Right cardiac atrium (tissue), 5 donors: ENCODE results near the gene TRIM47. TPM values are rescaled to one million over a fixed set of nuclear protein-coding genes. Genes with fewer than 3 reads are reported as not detected.

Experiments
- ATAC-seq, 2 donors: fragments of 200-7000 bp; cut with Tn5 transposase; one replicate each; pipeline versions ENCODE4 v1.8.0 to v1.9.1; 2020; ENCODE audit warnings: moderate library complexity in 2 of 2, mild to moderate bottlenecking in 1 of 2
- DNase-seq, 3 donors: peaks; one replicate each; pipeline ENCODE4 v3.0.0-alpha.2; 2020
- H3K27ac ChIP-seq: one replicate; pipeline ENCODE4 v1.5.1; 2013; ENCODE audit warnings: mild to moderate bottlenecking, low read length, control low read depth, moderate library complexity
- H3K27me3 ChIP-seq: one replicate; pipeline ENCODE4 v1.6.1; 2013; ENCODE audit not compliant: control insufficient read depth, insufficient read depth
- H3K4me1 ChIP-seq: one replicate; pipeline ENCODE4 v1.6.1; 2013; ENCODE audit warnings: low read length; ENCODE audit not compliant: control insufficient read depth, insufficient read depth
- H3K4me3 ChIP-seq: one replicate; pipeline ENCODE4 v1.5.1; 2013; ENCODE audit warnings: low read length, control low read depth
- H3K9me3 ChIP-seq: one replicate; pipeline ENCODE4 v1.6.1; 2013; ENCODE audit warnings: low read length; ENCODE audit not compliant: control insufficient read depth
- WGBS: extraction: QIAGEN DNeasy Blood & Tissue Kit; methylation state at CpG from one replicate; pipeline ENCODE4 v1.1.7; 2013; 5-methylcytosine and 5-hydroxymethylcytosine counted together
- intact Hi-C, 4 donors: fragments of 100-400 bp; cut with DNase I; formaldehyde crosslinking; loops; one replicate each; pipeline versions ENCODE4 v1.11.0 to v1.14.0; 2022 to 2023
- long read RNA-seq, 4 donors: library from polyadenylated mRNA; unstranded; transcript quantifications; one replicate each; pipeline ENCODE4 v2.0.0, GENCODE V29; 2020 to 2021
- polyA plus RNA-seq: library from polyadenylated mRNA; stranded (reverse); fragments of 200-250 nt; gene quantifications from one replicate; pipeline ENCODE4 v1.2.3, GENCODE V29; 2013
- total RNA-seq, 4 donors: library from RNA; stranded (reverse); fragmentation: NEBNext Ultra II Directional; extraction: Animal tissue kit (Norgen Biotek cat#: 25700); gene quantifications; one replicate each; pipeline ENCODE4 v1.2.1, GENCODE V29; 2021
- donor health status: healthy with polysubstance abuse.
- donor health status: DM: no; HTN: yes; CAD: no.
- donor health status: DM: no; HTN: no; CAD: no.
- donor health status: DM: no; HTN: yes; CAD: no; lungs with severe emphysema.
- donor health status: DM: yes; HTN: yes; CAD: no.

Gene TRIM47, protein sequence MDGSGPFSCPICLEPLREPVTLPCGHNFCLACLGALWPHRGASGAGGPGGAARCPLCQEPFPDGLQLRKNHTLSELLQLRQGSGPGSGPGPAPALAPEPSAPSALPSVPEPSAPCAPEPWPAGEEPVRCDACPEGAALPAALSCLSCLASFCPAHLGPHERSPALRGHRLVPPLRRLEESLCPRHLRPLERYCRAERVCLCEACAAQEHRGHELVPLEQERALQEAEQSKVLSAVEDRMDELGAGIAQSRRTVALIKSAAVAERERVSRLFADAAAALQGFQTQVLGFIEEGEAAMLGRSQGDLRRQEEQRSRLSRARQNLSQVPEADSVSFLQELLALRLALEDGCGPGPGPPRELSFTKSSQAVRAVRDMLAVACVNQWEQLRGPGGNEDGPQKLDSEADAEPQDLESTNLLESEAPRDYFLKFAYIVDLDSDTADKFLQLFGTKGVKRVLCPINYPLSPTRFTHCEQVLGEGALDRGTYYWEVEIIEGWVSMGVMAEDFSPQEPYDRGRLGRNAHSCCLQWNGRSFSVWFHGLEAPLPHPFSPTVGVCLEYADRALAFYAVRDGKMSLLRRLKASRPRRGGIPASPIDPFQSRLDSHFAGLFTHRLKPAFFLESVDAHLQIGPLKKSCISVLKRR
- total RNA-seq: 10 to 100 TPM; 24.1 to 25.9 (median 25.3) TPM
- polyA plus RNA-seq: 19.2 TPM
- long read RNA-seq, donor 1, transcript TRIM47-201 (6 exons, 2,266 nt): major isoform, 69 of 94 reads
- long read RNA-seq, donor 1, transcript TRIM47-204 (6 exons, 1,907 nt): minor isoform, 13 of 94 reads
- long read RNA-seq, donor 1, partial matches to known transcripts: 7 of 94 reads
- long read RNA-seq, donor 1, other reads (novel, unspliced or antisense): 5 of 94 reads
- long read RNA-seq, donor 2, transcript TRIM47-201 (6 exons, 2,266 nt): major isoform, 35 of 49 reads
- long read RNA-seq, donor 2, partial matches to known transcripts: 2 of 49 reads
- long read RNA-seq, donor 2, other reads (novel, unspliced or antisense): 9 of 49 reads
- long read RNA-seq, donor 3, transcript TRIM47-204 (6 exons, 1,907 nt): minor isoform, 11 of 38 reads
- long read RNA-seq, donor 3, transcript TRIM47-201 (6 exons, 2,266 nt): major isoform, 21 of 38 reads
- long read RNA-seq, donor 3, partial matches to known transcripts: 3 of 38 reads
- long read RNA-seq, donor 3, other reads (novel, unspliced or antisense): 3 of 38 reads
- long read RNA-seq, donor 4, transcript TRIM47-201 (6 exons, 2,266 nt): major isoform, 20 of 27 reads
- long read RNA-seq, donor 4, partial matches to known transcripts: 2 of 27 reads
- long read RNA-seq, donor 4, other reads (novel, unspliced or antisense): 3 of 27 reads

DNA sequence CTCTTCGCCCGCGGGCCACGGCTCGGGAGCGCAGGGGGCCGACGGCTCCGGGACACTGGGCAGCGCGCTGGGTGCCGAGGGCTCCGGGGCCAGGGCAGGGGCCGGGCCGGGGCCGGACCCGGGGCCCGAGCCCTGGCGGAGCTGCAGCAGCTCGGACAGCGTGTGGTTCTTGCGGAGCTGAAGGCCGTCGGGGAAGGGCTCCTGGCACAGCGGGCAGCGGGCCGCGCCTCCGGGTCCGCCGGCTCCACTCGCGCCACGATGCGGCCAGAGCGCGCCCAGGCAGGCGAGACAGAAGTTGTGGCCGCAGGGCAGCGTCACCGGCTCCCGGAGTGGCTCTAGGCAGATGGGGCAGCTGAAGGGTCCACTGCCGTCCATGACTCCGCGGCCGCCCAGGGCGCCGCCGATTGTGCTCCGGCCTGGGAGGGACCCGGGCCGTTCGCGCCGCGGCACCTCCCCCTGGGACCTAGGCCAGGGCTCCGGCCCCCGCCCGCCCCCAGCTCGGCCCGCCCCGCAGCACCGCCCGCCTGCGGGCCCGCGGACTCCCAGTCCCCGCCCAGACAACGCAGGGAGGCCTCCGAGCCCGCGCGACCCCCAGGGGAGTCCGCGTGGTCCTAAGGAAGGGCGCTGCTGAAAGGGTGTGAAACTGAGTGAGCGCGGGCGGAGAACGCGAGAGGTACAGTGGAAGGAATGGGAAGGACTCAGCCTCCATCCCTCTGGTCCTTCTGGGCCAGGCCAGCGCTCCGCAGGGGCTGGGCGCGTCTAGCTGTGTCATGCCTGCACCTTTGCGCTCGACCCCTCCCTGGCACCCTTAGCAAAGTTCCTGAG is at the start of gene TRIM47:
TRIM47 (minus strand) TSS at position 408 of the 825 bp plus-strand sequence; CDS start at position 375, 33 bp downstream.
- Histone ChIP-seq H3K9me3 (no peaks in the 10 kb centered on the region), H3K27me3 (no peaks in the 10 kb centered on the region), H3K4me3 (peak within 1 kb of the TSS; percentile 66), H3K4me1 (peaks cover 16% of the 10 kb centered on the region), H3K27ac (peak within 1 kb of the TSS; percentile 91)
- intact Hi-C loops: no loop called here
- peak; percentile 83 to 93 (median 91) for DNase-seq
- ATAC-seq: peak; percentile 61 to 69
- WGBS: 2% methylated on average over 86 of the region's 87 CpGs

DNA sequence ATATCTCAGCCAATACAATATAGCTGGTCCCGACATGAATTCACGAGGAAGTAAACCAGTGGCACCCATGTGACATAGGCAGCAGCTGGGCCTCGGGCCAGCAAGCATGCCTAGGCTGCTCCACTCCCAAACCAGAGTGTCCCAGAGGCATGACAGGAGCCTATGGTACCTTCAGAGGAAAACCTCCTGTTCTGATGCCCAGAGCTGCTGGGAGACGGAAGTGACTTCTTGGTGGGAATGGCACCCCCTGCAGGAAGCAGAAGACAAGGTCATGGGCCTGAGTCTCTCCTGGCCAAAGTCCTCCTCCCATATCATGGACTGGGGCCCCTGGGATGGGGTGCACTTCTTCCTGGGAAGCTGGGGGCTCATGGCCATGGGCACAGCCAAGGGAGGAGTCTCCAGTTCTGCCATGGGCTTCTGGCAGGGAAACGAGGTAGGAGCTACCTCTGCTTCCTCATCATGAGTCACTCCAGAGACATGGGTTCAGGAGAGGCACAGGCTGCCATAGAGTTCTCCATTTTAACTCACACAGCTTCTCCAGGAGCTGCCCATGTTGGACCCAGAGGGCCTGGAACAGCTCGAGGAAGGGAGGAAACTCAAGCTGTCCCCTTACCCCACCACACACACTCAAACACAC is 49.0 kb upstream of the TRIM47 start:
- ATAC-seq (peak in 1 of 2 donors; percentile 24), DNase-seq (peak in 2 of 3 donors; percentile 1 to 47)
- Histone ChIP-seq H3K4me3 (no peak overlapping the region), H3K4me1 (peaks cover 2% of the 10 kb centered on the region), H3K27me3 (no peaks in the 10 kb centered on the region), H3K9me3 (no peaks in the 10 kb centered on the region), H3K27ac (no peak overlapping the region)
- intact Hi-C loops: no loop called here
- WGBS: 64% methylated on average over 6 of the region's 6 CpGs

DNA sequence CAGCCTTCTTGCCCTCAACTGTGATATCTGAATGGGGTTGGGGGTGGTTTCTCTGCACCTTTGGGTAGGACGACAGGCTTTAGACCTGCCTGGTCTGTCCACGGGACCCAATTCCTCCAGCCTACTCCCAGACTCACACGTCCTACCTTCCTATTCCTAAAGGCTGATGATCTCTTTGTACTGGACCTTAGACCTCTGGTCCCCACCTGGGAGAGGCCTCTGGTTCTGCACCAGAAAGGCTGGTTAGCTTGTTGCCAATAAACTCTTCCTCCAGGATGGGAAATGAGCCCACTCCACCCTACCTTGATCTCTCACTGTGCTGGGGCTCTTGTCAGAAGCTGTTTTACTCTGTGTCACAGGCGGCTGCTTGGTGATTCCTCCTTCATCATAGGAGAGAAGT is 48.1 kb upstream of the TRIM47 start:
- Histone ChIP-seq H3K4me1 (peaks cover 3% of the 10 kb centered on the region), H3K9me3 (no peaks in the 10 kb centered on the region), H3K27ac (no peak overlapping the region), H3K4me3 (no peak overlapping the region), H3K27me3 (no peaks in the 10 kb centered on the region)
- intact Hi-C loops: no loop called here
- 95% methylated on average over 4 of the region's 4 CpGs for WGBS
- no peak for ATAC-seq
- no peak for DNase-seq

DNA sequence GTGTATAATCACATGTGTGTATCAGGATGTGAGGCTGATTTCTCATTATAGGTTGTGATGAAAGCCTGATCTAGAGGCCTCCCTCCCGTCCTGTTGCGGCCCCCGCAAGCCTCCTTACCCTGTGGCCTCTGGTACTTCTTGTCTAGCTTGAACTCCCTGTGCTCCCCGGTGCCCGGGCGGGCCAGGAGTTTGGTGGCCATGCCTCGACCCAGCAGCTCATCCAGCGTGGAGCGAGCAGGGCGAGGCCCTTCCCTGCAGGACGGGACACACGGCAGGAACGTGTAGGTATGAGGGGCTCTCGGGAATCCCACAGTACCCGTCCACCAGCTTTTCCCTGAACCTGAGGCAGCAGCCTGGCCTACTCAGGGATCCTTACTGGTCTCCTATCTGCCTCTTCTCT is 47.5 kb upstream of the TRIM47 start:
- WGBS: 96% methylated on average over 15 of the region's 15 CpGs
- DNase-seq (peak in 1 of 3 donors; percentile 7), ATAC-seq (no peak)
- H3K4me3 ChIP-seq: no peak overlapping the region
- intact Hi-C loops: no loop called here
- H3K27me3 ChIP-seq: no peaks in the 10 kb centered on the region
- no peak overlapping the region for H3K27ac ChIP-seq
- H3K4me1 ChIP-seq: peaks cover 3% of the 10 kb centered on the region
- H3K9me3 ChIP-seq: no peaks in the 10 kb centered on the region

DNA sequence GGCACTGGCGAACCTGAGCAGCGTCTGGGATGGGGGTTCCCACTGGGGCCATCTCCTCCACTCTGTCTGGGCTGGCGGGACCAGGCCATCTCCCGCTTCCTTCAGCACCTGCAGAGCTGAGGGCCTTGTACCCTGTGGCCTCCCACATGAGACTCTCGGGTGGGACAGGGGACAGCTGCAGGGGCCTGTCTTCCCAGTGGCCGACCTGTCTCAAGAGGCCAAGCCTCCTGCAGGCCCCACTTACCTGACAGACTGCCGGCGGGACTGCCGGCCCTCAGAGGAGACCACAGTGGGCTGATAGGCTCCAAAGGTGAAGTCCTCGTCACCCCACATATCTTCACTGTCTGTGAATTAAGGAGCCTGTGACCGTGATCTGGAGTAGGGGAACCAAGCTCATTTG is 46.7 kb upstream of the TRIM47 start:
- no peak overlapping the region for H3K27ac ChIP-seq
- no peaks in the 10 kb centered on the region for H3K27me3 ChIP-seq
- no peak overlapping the region for H3K4me3 ChIP-seq
- 95% methylated on average over 11 of the region's 11 CpGs for WGBS
- DNase-seq (peak in 1 of 3 donors; percentile 7), ATAC-seq (no peak)
- intact Hi-C loops: no loop called here
- H3K4me1 ChIP-seq: peaks cover 3% of the 10 kb centered on the region
- H3K9me3 ChIP-seq: no peaks in the 10 kb centered on the region

DNA sequence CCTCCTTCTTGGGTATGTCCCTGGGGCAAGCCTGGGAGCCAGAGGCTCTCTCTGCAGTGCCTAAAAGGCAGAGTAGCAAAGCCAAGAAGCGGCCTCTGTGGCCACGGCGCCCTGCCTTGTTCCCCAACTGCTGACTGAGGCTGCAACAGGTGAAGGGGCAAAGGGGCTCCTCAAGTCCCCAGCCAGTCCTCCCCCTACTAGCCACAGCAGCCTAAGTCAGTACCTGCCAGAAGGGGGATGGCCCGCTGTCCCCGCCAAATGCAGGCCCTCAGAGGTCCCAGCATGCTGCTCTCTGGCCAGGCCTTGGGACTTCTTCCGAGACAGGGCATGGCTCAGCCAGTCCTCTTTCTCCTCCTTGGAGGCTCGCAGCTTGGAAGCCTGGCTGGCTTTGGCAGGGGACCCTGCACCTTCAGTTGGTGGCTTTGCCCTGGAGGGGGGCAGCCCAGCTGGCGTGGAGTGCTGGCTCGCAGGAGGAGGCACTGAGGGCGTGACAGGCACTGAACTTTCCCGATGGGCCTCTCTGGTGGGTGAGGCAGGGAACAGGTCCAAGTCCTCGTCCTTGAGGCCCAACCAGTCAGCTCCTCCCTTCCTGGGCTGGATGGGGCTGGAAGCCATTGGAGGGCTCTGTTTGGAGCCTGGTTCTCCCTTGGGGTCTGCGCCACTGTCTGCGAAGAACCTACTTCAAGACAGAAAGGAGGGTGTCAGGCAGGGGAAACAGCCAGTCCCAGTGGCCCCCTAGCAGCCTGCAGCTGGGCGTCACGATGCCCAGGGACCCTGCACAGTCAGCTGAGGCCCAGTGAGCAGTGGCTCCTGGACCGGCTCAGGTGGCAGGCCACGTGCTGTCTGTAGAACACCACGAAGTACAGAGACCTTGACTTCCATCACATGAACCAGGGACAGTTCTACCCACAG is 44.8 kb upstream of the TRIM47 start:
- ATAC-seq: no peak

DNA sequence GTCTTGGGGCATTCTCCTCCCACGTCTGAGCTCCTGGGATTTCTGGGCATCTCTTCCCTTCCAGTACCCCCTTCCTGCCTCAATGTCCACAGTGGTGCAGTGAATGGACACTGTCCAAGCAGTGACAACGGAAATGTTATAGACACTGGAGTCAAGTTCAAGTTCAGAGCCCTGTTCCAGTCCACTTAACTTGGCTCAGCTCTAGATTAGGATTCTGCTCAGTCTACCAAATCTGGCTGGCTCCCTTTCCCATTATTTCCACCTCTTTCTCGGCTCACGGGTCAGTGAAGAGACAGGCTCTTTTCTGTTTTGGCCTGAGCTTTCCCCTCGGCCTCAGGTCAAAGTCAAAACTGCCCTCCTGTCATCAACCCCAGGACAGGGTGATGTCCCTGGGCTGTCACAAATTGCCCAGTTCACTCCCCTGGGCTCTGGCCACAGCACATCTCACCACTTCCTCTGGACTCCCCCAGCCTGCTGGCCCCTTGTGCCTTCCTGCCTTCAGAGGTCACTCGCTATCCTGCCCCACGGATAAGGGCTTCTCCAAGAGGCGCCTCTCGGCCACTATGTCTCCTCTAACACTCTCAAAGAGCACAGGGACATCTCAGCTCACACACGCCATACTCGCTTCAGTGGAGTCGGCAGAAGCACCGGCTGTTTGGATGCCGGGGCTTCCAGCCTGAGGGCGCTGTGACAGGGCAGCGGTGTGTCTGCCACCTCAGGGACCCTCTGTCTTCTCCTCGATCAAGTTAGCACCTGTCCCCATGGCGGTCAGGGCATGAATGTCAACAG is 44.0 kb upstream of the TRIM47 start:
- Histone ChIP-seq H3K9me3 (no peaks in the 10 kb centered on the region), H3K27me3 (no peaks in the 10 kb centered on the region), H3K27ac (no peak overlapping the region), H3K4me1 (peaks cover 3% of the 10 kb centered on the region), H3K4me3 (no peak overlapping the region)
- 61% methylated on average over 18 of the region's 18 CpGs for WGBS
- DNase-seq: peak in 1 of 3 donors; percentile 16
- peak; percentile 38 to 42 for ATAC-seq
- intact Hi-C loops: no loop called here

More for the DNA sequence above, 44.8 kb upstream of the TRIM47 start:
- Histone ChIP-seq H3K27ac (no peak overlapping the region), H3K4me3 (no peak overlapping the region), H3K27me3 (no peaks in the 10 kb centered on the region), H3K4me1 (peaks cover 3% of the 10 kb centered on the region), H3K9me3 (no peaks in the 10 kb centered on the region)
- DNase-seq: peak in 1 of 3 donors; percentile 6
- intact Hi-C loops: no loop called here
- 78% methylated on average over 19 of the region's 19 CpGs for WGBS

DNA sequence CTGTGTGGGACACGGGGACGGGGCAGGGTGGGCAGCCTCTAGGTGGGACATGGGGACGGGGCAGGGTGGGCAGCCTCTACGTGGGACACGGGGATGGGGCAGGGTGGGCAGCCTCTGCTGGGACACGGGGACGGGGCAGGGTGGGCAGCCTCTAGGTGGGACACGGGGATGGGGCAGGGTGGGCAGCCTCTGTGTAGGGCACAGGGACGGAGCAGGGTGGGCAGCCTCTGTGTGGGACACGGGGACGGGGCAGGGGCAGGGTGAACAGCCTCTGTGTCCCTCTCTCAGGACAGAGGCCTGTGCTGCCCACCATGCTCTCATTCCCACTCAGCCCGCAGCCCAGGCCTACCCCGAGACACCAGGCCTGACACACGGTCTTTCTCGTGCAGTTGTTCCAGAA is 43.2 kb upstream of the TRIM47 start:
- Histone ChIP-seq H3K27ac (no peak overlapping the region), H3K9me3 (no peaks in the 10 kb centered on the region), H3K4me3 (no peak overlapping the region), H3K27me3 (no peaks in the 10 kb centered on the region), H3K4me1 (peaks cover 3% of the 10 kb centered on the region)
- DNase-seq (peak in 1 of 3 donors; percentile 2), ATAC-seq (no peak)
- WGBS: 95% methylated on average over 15 of the region's 15 CpGs
- intact Hi-C loops: no loop called here
